GM04503 (cell line): ENCODE results near the gene CTPS2.

Experiments
- DNase-seq: peaks from one replicate; pipeline ENCODE4 v3.0.0-alpha.2; 2012; ENCODE audit warnings: low read depth

Gene CTPS2

DNA sequence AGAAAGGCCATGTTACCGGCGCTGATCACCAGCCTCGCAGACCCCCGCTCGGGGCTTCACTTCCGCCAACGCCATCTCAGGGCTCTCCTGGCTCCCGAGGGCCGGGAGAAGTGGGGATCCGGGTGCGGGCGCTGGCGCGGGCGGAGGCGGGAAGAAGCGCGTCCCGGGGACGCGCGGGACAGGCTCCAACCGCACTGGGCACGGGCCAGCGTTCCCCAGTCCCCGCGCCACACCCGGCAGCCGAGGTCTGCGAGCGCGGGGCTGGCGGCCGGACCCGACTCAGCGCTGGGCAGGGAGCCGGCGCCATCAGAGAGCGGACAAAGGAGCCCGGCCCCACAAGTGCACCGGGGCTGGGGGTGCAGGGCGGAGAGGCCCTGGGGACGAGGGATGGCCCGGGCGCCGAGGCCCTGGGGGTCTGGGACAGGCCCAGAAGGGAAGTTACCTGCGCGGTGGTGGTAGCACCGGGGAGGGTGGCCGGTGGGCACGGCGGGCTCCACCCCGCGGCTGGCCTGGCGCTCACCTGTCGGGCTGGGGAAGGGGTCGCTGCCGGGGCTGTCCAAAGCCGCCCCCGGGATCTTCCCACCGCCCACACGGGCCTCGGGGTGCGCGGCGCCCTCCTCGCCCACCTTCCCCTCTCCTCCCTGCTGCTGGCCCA lies 449 bp downstream of the CTPS2 start:
- DNase-seq = no peak

GRCh38 chrX:16711219-16711811 lies 1.2 kb downstream of the CTPS2 start:
- no peak for DNase-seq

- no peak for DNase-seq
These were observed 4.5 kb downstream of the CTPS2 start for GRCh38 chrX:16708016-16708415.

- DNase-seq = no peak
These were observed 7.1 kb downstream of the CTPS2 start for GRCh38 chrX:16705370-16705769.

GRCh38 chrX:16702700-16703599 lies 9.5 kb downstream of the CTPS2 start:
- DNase-seq = no peak

GRCh38 chrX:16700734-16701133 lies 11.7 kb downstream of the CTPS2 start:
- DNase-seq = no peak

GRCh38 chrX:16699389-16699788 lies 13.1 kb downstream of the CTPS2 start:
- no peak for DNase-seq

- no peak for DNase-seq
These were observed 15.5 kb downstream of the CTPS2 start for GRCh38 chrX:16696956-16697355.

GRCh38 chrX:16695079-16695676 lies 17.3 kb downstream of the CTPS2 start:
- DNase-seq = no peak

DNA sequence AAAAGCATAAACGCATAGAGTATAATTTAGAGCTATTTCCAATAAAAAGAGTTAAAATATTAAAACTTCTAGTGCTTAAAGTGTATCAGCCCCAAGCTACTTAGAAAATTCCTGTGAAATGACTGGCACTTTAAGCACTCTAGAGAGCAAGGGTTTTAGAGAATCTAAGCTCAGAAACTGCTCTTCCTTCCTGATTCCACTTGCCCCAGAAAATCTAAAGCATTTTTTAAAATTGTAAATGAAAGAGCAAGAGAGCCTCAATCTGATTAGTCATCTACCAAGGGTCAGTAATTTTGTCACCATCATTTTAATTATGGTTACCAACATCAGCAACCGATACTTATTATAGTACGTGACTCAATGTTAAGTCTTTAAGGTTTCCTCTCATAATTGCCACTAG lies 25.0 kb downstream of the CTPS2 start:
- no peak for DNase-seq

DNA sequence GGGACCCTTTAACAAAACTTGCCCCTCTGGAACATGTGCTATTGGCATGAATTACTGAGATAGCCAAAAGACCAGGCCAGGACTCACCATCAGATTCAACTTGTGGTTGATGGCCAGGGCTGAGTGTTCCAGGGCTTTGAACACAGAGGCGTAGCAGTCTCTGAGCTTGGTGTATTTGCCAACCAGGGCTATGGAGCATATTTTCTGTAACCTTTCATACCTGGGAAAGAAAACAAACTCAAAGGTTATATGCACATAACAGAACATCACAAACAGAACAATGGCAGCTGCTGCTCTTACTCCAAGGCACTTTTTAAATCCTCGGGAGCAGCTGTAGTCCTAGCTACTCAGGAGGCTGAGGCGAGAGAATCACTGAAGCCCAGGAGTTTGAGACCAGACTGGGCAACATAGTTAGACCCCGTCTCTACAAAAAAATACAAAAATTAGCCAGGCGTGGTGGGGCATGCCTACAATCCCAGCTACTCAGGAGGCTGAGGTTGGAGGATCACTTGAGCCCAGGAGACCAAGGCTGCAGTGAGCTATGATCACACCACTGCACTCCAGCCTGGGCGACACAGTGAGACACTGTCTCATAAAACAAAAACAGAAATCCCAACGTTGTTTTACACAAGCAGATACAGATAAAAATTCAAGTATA lies 29.3 kb downstream of the CTPS2 start:
- DNase-seq = no peak

GRCh38 chrX:16678689-16679088 lies 33.8 kb downstream of the CTPS2 start:
- no peak for DNase-seq

- no peak for DNase-seq
These were observed 41.5 kb downstream of the CTPS2 start for GRCh38 chrX:16671005-16671404.

DNA sequence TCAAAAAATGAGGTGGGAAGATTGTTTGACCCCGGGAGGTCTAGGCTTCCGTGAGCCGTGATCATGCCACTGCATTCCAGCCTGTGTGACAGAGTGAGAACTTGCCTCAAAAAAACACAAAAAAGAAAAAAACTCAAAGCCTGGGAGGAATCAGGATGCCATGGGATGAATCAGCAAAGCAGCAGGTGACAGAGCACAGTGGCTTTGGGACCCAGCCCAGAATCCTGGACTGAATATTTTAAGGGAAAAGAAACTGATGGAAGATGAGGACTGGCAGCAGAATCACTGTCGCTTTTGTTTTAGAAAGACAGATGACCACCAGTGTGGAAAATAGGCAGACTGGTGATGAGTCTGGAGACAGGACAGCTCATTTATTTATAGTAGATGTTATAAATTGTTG lies 45.9 kb downstream of the CTPS2 start:
- DNase-seq = peak; percentile 51

GRCh38 chrX:16665089-16665488 lies 47.4 kb downstream of the CTPS2 start:
- DNase-seq = no peak

DNA sequence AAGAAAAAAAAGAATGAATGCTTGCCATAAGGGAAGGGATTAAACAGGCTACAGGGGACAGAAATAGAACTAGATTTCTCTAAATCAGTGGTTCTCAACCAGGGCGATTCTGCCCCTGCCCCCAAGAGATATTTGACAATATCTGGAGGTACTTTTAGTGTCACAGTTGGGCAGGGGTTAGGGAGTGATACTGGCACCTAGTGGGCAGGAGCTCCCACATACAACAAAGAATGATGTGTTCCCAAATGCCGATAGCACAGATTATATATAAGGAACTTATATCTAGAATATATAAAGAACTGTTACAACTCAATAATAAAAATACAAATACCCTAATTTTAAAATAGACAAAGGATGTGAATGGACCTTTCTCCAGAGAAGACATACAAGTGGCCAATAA lies 47.8 kb downstream of the CTPS2 start:
- DNase-seq = no peak

DNA sequence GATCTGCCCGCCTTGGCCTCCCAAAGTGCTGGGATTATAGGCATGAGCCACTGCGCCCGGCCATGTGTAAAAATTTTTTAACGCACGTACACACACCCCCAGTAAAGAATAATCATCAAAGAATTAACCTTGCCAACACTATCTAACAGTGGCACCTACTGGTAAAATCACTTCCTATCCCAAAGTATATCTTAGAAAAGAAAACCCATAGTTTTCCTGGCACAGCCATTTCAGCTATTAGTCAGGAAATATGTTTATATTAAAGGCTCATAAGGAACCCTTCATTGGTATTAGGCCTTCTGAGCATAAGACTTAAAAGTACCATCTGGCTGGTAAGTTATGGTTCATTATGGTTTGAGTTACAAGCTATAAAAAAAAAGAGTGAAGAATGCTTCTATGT lies 48.4 kb downstream of the CTPS2 start:
- DNase-seq = no peak

- no peak for DNase-seq
These were observed 50.1 kb downstream of the CTPS2 start for GRCh38 chrX:16662402-16662801.

GRCh38 chrX:16661495-16661894 lies 51.0 kb downstream of the CTPS2 start:
- DNase-seq = no peak

GRCh38 chrX:16659321-16659720 lies 53.1 kb downstream of the CTPS2 start:
- no peak for DNase-seq

DNA sequence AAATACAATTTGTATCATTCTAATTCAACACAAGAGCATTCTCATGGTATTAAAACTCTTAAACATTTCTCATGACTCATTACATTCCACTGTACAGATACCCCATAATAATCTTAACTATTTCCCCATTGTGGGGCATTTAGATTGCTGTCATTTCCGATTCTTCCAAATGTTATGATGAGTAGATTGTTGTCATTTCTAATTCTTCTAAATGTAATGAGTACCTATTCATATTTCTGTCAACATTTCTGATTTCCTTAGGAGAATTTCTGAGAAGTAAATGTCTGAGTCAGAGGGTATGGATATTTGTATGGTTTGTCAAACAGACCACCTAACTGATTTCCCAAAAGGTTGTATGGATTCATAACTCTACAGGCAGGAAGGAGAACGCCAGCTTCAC lies 54.2 kb downstream of the CTPS2 start:
- DNase-seq = peak; percentile 58

DNA sequence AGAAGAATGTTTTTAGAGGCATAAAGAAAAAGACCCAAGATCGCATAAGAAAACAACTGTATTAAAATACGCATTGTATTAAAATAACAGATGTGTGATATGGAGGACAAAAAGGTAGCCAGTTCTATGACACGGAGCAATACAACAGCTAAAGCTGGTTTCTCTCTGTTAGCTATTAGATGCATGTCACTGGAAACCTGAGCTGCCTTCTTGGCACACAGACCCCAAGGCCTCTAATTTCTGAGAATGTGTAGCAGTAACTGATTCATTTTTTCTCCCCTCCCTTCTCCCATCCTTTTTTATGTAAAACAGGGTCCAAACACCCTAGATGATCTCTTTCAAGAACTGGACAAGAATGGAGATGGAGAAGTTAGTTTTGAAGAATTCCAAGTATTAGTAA lies 58.4 kb downstream of the CTPS2 start:
- DNase-seq = no peak
